ENCODE results near the gene GRIA1. TPM values are rescaled to one million over a fixed set of nuclear protein-coding genes. Genes with fewer than 3 reads are reported as not detected.

The GRIA1 gene
- polyA plus RNA-seq, 4 donors = 0.03 to 0.04 TPM; not detected in 2

DNA sequence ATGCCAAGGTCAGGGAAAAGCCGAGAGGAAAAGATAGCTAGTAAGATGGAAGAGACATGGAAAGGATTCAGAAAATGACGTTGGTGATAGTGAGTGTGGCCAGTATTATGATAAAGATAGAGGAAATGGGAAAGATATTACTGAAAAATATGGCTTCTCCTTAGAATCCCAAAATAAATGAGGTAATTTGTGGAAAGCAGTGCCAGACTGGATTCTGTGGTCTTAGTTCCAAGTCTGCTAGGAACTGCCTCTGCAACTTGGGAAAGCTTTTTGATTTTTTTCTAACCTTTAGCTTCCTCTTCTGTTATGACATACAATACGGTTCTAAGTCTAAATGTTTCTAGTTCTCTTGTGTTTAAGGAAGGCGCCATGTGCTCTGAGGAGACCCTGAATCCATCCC lies 54.2 kb downstream of the GRIA1 start:
- no peak overlapping the region for H3K27ac ChIP-seq (ENCODE audit: low read depth in 1 of 3, low read length in 2 of 3)
- no peaks in the 10 kb centered on the region for H3K9me3 ChIP-seq (ENCODE audit: control insufficient read depth in 2 of 2, insufficient read depth in 1 of 2, low read depth in 1 of 2, low read length in 1 of 2)
- FAIRE-seq = no peak
- H3K4me1 ChIP-seq (ENCODE audit: control insufficient read depth in 3 of 3, insufficient read depth in 2 of 3, low read depth in 1 of 3, low read length in 2 of 3) = no peaks in the 10 kb centered on the region
- DNase-seq = no peak
- H3K36me3 ChIP-seq (ENCODE audit: control insufficient read depth in 3 of 3, insufficient read depth in 2 of 3, low read depth in 1 of 3, low read length in 3 of 3) = no peaks in the 10 kb centered on the region
- no peaks in the 10 kb centered on the region for H3K27me3 ChIP-seq (ENCODE audit: control insufficient read depth in 3 of 3, insufficient read depth in 3 of 3, low read length in 3 of 3)
- H3K4me3 ChIP-seq (ENCODE audit: low read depth in 1 of 3, low read length in 3 of 3) = no peak overlapping the region
- WGBS, 3 donors = 37 to 52% (median 50%) methylated on average over 4 of the region's 4 CpGs

DNA sequence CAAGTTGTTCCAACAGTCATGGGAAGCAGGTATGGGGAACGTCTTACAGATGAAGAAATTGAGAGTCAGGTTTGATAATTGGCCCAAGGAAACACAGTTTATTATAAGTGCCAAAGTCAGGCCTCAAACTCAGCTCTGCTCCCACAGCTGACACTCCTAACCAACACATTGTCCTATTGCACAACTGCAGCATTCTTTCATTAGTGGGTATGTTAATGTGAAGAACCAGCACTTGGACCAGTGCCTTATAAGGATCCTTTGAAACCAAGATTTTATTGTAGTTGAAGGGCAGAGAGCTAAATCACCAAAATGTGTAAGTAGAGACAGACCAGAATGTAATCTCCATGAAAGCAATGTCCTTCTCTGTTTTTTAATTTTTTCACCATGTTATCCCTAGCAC lies 56.1 kb downstream of the GRIA1 start:
- FAIRE-seq = no peak
- DNase-seq = no peak

DNA sequence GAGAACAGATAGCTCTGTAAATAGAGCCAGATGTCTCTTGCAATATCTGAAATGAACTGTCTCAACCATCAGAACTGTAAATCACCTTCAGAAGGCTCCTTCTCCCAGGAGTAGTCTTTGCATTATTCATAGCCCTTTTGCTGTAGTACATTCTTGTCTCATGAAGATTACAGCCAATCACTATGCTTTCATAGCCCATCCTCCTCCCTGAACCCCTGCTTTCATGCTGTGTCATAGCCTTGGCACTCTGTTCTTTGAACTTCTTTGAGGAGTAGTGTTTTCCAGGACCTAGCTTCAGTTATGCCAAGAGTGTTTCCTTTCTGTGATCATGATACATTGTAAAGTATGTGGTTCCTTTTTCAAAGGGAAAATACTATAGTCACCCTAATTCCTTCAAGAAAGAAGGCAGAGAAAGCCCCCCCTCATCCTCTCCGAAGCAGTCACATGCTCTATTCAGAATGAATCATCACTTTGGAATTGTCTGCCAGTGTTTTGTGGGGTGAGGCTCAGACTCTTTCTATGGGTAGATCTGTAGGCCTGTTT lies 61.1 kb downstream of the GRIA1 start:
- H3K27me3 ChIP-seq (ENCODE audit: control insufficient read depth in 3 of 3, insufficient read depth in 3 of 3, low read length in 3 of 3) = no peaks in the 10 kb centered on the region
- no peak overlapping the region for H3K27ac ChIP-seq (ENCODE audit: low read depth in 1 of 3, low read length in 2 of 3)
- H3K4me3 ChIP-seq (ENCODE audit: low read depth in 1 of 3, low read length in 3 of 3) = no peak overlapping the region
- no peak for DNase-seq
- H3K9me3 ChIP-seq (ENCODE audit: control insufficient read depth in 2 of 2, insufficient read depth in 1 of 2, low read depth in 1 of 2, low read length in 1 of 2) = no peaks in the 10 kb centered on the region
- no peak for FAIRE-seq
- H3K4me1 ChIP-seq (ENCODE audit: control insufficient read depth in 3 of 3, insufficient read depth in 2 of 3, low read depth in 1 of 3, low read length in 2 of 3) = no peaks in the 10 kb centered on the region
- H3K36me3 ChIP-seq (ENCODE audit: control insufficient read depth in 3 of 3, insufficient read depth in 2 of 3, low read depth in 1 of 3, low read length in 3 of 3) = no peaks in the 10 kb centered on the region
- 8 to 21% (median 18%) methylated on average over 1 of the region's 1 CpG for WGBS, 3 donors

More for the DNA sequence above, 56.1 kb downstream of the GRIA1 start:
- Histone ChIP-seq H3K27me3 (ENCODE audit: control insufficient read depth in 3 of 3, insufficient read depth in 3 of 3, low read length in 3 of 3) (no peaks in the 10 kb centered on the region), H3K9me3 (ENCODE audit: control insufficient read depth in 2 of 2, insufficient read depth in 1 of 2, low read depth in 1 of 2, low read length in 1 of 2) (no peaks in the 10 kb centered on the region), H3K27ac (ENCODE audit: low read depth in 1 of 3, low read length in 2 of 3) (no peak overlapping the region), H3K4me1 (ENCODE audit: control insufficient read depth in 3 of 3, insufficient read depth in 2 of 3, low read depth in 1 of 3, low read length in 2 of 3) (no peaks in the 10 kb centered on the region), H3K4me3 (ENCODE audit: low read depth in 1 of 3, low read length in 3 of 3) (no peak overlapping the region), H3K36me3 (ENCODE audit: control insufficient read depth in 3 of 3, insufficient read depth in 2 of 3, low read depth in 1 of 3, low read length in 3 of 3) (no peaks in the 10 kb centered on the region)
- WGBS, 3 donors = 46 to 56% (median 48%) methylated on average over 1 of the region's 1 CpG

DNA sequence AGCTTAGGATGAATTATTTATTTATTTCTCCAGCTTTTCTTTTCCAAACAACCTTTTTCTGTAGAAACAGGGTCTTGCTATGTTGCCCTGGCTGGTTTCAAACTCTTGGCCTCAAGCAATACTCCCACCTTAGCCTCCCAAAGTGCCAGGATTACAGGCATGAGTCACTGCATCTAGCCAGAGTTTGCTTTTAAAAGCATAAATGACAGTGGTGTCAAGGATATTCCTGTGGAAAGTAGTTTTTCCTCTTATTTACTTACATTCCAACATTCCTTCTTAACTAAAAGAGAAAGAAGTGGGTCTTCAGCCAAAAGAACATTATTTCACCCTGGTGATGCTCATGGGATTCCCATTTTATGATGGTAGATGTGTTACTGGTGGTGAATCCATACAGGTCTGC lies 62.4 kb downstream of the GRIA1 start:
- no peaks in the 10 kb centered on the region for H3K4me1 ChIP-seq (ENCODE audit: control insufficient read depth in 3 of 3, insufficient read depth in 2 of 3, low read depth in 1 of 3, low read length in 2 of 3)
- no peaks in the 10 kb centered on the region for H3K9me3 ChIP-seq (ENCODE audit: control insufficient read depth in 2 of 2, insufficient read depth in 1 of 2, low read depth in 1 of 2, low read length in 1 of 2)
- DNase-seq (no peak), FAIRE-seq (no peak)
- H3K27me3 ChIP-seq (ENCODE audit: control insufficient read depth in 3 of 3, insufficient read depth in 3 of 3, low read length in 3 of 3) = no peaks in the 10 kb centered on the region
- no peak overlapping the region for H3K4me3 ChIP-seq (ENCODE audit: low read depth in 1 of 3, low read length in 3 of 3)
- no peaks in the 10 kb centered on the region for H3K36me3 ChIP-seq (ENCODE audit: control insufficient read depth in 3 of 3, insufficient read depth in 2 of 3, low read depth in 1 of 3, low read length in 3 of 3)
- H3K27ac ChIP-seq (ENCODE audit: low read depth in 1 of 3, low read length in 2 of 3) = no peak overlapping the region

DNA sequence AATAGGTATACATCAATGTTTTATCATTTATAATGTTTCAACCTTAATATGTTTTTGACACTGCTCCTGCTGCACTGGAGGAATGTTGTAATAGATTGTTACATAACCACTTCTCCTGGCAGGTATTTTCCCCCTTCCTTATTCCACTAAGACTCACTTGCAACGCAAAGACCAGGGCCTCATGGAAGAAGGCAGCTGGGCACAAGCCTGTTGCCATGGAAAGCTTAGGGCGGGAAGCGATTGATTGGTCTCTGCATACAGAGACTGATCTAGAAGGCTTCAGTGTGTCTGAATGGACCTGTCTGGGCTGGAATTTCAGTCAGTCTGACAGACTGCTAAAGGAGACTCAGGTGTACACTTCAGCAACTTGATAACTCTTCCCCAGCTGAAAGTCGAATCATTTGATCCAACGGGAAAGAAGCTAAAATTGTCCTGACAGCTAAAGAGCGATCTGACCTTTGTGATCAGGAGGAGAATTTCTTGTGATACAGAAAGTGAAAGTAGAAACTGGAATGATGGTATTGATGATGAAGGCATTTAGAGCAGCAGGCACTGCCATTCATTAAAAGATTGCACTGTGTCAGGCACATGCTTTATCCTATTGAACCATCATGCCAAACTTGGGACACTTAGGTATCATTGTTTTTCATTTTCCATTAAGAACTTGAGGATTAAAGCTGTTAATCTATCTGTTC lies 65.1 kb downstream of the GRIA1 start:
- FAIRE-seq (no peak), DNase-seq (peak in 1 of 2 donors; percentile 60)
- WGBS, 3 donors = 21 to 63% (median 40%) methylated on average over 6 of the region's 6 CpGs
- no peaks in the 10 kb centered on the region for H3K9me3 ChIP-seq (ENCODE audit: control insufficient read depth in 2 of 2, insufficient read depth in 1 of 2, low read depth in 1 of 2, low read length in 1 of 2)
- no peak overlapping the region for H3K4me3 ChIP-seq (ENCODE audit: low read depth in 1 of 3, low read length in 3 of 3)
- no peaks in the 10 kb centered on the region for H3K4me1 ChIP-seq (ENCODE audit: control insufficient read depth in 3 of 3, insufficient read depth in 2 of 3, low read depth in 1 of 3, low read length in 2 of 3)
- H3K36me3 ChIP-seq (ENCODE audit: control insufficient read depth in 3 of 3, insufficient read depth in 2 of 3, low read depth in 1 of 3, low read length in 3 of 3) = no peaks in the 10 kb centered on the region
- H3K27me3 ChIP-seq (ENCODE audit: control insufficient read depth in 3 of 3, insufficient read depth in 3 of 3, low read length in 3 of 3) = no peaks in the 10 kb centered on the region
- no peak overlapping the region for H3K27ac ChIP-seq (ENCODE audit: low read depth in 1 of 3, low read length in 2 of 3)

DNA sequence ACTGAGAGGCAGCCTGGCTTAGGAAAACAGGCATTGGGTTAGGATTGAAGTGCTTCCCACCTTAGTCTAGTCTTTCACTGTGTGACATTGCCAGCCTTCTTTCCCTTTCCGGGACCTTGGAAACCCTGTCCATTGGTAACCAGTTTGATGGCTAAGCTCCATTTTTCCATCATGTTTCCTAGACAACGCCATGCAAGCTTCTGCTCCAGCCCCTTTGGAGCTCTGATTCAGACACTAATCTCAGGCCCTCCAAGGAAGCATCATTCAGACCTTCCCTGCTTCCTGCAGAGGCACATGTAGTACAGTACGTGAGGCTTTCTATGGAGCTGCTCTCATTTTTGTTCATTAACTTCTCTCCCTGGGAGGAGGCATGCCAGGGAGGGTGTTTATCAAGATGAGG lies 68.5 kb downstream of the GRIA1 start:
- Histone ChIP-seq H3K4me1 (ENCODE audit: control insufficient read depth in 3 of 3, insufficient read depth in 2 of 3, low read depth in 1 of 3, low read length in 2 of 3) (no peaks in the 10 kb centered on the region), H3K27ac (ENCODE audit: low read depth in 1 of 3, low read length in 2 of 3) (no peak overlapping the region), H3K27me3 (ENCODE audit: control insufficient read depth in 3 of 3, insufficient read depth in 3 of 3, low read length in 3 of 3) (no peaks in the 10 kb centered on the region), H3K36me3 (ENCODE audit: control insufficient read depth in 3 of 3, insufficient read depth in 2 of 3, low read depth in 1 of 3, low read length in 3 of 3) (no peaks in the 10 kb centered on the region), H3K4me3 (ENCODE audit: low read depth in 1 of 3, low read length in 3 of 3) (no peak overlapping the region), H3K9me3 (ENCODE audit: control insufficient read depth in 2 of 2, insufficient read depth in 1 of 2, low read depth in 1 of 2, low read length in 1 of 2) (peaks cover 0 to 2% of the 10 kb centered on the region in 2 donors)
- FAIRE-seq (no peak), DNase-seq (no peak)
- 74 to 89% (median 80%) methylated on average over 3 of the region's 3 CpGs for WGBS, 3 donors

DNA sequence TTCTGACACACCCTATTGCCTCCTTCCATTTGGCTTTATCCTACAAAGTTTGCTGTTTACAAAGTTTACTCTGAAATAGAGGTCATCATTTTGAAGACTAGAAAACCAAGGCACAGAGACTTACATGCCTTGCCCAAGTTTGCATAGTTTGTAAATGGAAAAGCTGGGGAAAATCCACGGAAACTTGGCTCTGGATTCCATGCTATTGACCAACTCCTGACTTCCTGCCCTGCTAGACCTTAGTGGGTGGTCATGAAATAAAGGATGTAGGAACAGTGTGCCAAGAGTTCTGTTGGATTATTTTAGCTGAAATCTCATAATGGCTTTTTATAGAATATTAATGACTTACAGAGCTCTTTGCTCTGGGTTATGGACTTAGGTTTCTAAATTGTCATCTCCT lies 69.5 kb downstream of the GRIA1 start:
- Histone ChIP-seq H3K36me3 (ENCODE audit: control insufficient read depth in 3 of 3, insufficient read depth in 2 of 3, low read depth in 1 of 3, low read length in 3 of 3) (no peaks in the 10 kb centered on the region), H3K4me3 (ENCODE audit: low read depth in 1 of 3, low read length in 3 of 3) (no peak overlapping the region), H3K4me1 (ENCODE audit: control insufficient read depth in 3 of 3, insufficient read depth in 2 of 3, low read depth in 1 of 3, low read length in 2 of 3) (no peaks in the 10 kb centered on the region), H3K27ac (ENCODE audit: low read depth in 1 of 3, low read length in 2 of 3) (no peak overlapping the region), H3K27me3 (ENCODE audit: control insufficient read depth in 3 of 3, insufficient read depth in 3 of 3, low read length in 3 of 3) (no peaks in the 10 kb centered on the region), H3K9me3 (ENCODE audit: control insufficient read depth in 2 of 2, insufficient read depth in 1 of 2, low read depth in 1 of 2, low read length in 1 of 2) (peaks cover 0 to 2% of the 10 kb centered on the region in 2 donors)
- 49 to 72% (median 56%) methylated on average over 1 of the region's 1 CpG for WGBS, 3 donors
- DNase-seq = no peak
- FAIRE-seq = no peak

DNA sequence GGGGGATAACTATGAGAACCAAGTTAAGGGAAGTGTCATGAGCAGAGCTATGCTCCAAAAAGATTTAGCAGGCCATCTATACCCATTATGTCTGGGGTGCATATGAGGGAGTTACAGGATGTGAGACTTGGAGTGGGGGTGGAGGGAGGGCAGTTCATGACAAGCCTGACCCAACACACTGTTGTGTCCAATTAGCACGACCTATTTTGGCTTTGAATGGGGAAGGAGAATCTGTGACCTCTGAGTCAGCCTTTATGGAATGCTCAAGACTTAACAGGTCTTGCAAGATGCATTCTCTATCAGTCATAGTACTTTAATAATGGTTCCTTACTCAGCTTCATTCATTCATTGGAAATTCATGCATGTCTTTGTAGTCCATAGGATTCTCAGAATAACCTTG lies 71.7 kb downstream of the GRIA1 start:
- no peaks in the 10 kb centered on the region for H3K4me1 ChIP-seq (ENCODE audit: control insufficient read depth in 3 of 3, insufficient read depth in 2 of 3, low read depth in 1 of 3, low read length in 2 of 3)
- H3K27ac ChIP-seq (ENCODE audit: low read depth in 1 of 3, low read length in 2 of 3) = no peak overlapping the region
- H3K27me3 ChIP-seq (ENCODE audit: control insufficient read depth in 3 of 3, insufficient read depth in 3 of 3, low read length in 3 of 3) = no peaks in the 10 kb centered on the region
- peaks cover 0 to 2% of the 10 kb centered on the region in 2 donors for H3K9me3 ChIP-seq (ENCODE audit: control insufficient read depth in 2 of 2, insufficient read depth in 1 of 2, low read depth in 1 of 2, low read length in 1 of 2)
- H3K36me3 ChIP-seq (ENCODE audit: control insufficient read depth in 3 of 3, insufficient read depth in 2 of 3, low read depth in 1 of 3, low read length in 3 of 3) = no peaks in the 10 kb centered on the region
- FAIRE-seq (no peak), DNase-seq (no peak)
- no peak overlapping the region for H3K4me3 ChIP-seq (ENCODE audit: low read depth in 1 of 3, low read length in 3 of 3)
- 25 to 59% (median 48%) methylated on average over 1 of the region's 1 CpG for WGBS, 3 donors

DNA sequence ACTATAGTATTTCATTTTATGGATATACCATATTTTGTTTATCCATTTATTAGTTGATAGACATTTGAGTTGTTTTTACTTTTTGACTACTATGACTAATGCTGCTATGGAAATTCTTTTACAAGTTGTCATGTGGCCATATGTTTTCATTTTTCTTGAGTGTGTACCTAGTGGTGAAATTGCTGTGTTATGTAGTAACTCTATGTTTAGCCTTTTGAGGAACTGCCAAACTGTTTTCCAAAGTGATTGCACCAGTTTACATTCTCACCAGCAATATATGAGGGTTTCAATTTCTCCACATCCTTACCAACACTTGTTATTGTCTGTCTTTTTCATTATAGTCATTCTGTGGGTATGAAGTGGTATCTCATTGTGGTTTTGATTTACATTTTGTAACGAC lies 75.4 kb downstream of the GRIA1 start:
- 62 to 84% (median 71%) methylated on average over 1 of the region's 1 CpG for WGBS, 3 donors
- H3K4me3 ChIP-seq (ENCODE audit: low read depth in 1 of 3, low read length in 3 of 3) = no peak overlapping the region
- no peak for DNase-seq
- H3K9me3 ChIP-seq (ENCODE audit: control insufficient read depth in 2 of 2, insufficient read depth in 1 of 2, low read depth in 1 of 2, low read length in 1 of 2) = peaks cover 0 to 2% of the 10 kb centered on the region in 2 donors
- FAIRE-seq = no peak
- H3K27me3 ChIP-seq (ENCODE audit: control insufficient read depth in 3 of 3, insufficient read depth in 3 of 3, low read length in 3 of 3) = no peaks in the 10 kb centered on the region
- no peaks in the 10 kb centered on the region for H3K4me1 ChIP-seq (ENCODE audit: control insufficient read depth in 3 of 3, insufficient read depth in 2 of 3, low read depth in 1 of 3, low read length in 2 of 3)
- no peaks in the 10 kb centered on the region for H3K36me3 ChIP-seq (ENCODE audit: control insufficient read depth in 3 of 3, insufficient read depth in 2 of 3, low read depth in 1 of 3, low read length in 3 of 3)
- H3K27ac ChIP-seq (ENCODE audit: low read depth in 1 of 3, low read length in 2 of 3) = no peak overlapping the region

Measured in small intestine (tissue), 7 donors.